ENCODE data around the gene FGF23. TPM values are rescaled to one million over a fixed set of nuclear protein-coding genes. Genes with fewer than 3 reads are reported as not detected.

The FGF23 gene
- total RNA-seq, 4 donors from 2014 or later = not detected

- Histone ChIP-seq H3K9me3 (no peaks in the 10 kb centered on the region), H3K4me3 (no peak overlapping the region), H3K27ac (no peak overlapping the region), H3K27me3 (no peaks in the 10 kb centered on the region), H3K36me3 (no peaks in the 10 kb centered on the region), H3K4me1 (no peaks in the 10 kb centered on the region)
- intact Hi-C loops (cut with DNase I; ENCODE audit: low total_unique reads) = no loop called here
- TF ChIP-seq POLR2A (IDR thresholded peaks at IDR 0.05) = no peak
- TF ChIP-seq CTCF (IDR thresholded peaks at IDR 0.05) = no peak
- no peak for DNase-seq
Observed at GRCh38 chr12:4395818-4396217, 16.3 kb upstream of the FGF23 start.

GRCh38 chr12:4393211-4393610, 13.7 kb upstream of the FGF23 start:
- Histone ChIP-seq H3K36me3 (no peaks in the 10 kb centered on the region), H3K4me3 (no peak overlapping the region), H3K9me3 (no peaks in the 10 kb centered on the region), H3K27ac (no peak overlapping the region), H3K27me3 (no peaks in the 10 kb centered on the region), H3K4me1 (no peaks in the 10 kb centered on the region)
- intact Hi-C loops (cut with DNase I; ENCODE audit: low total_unique reads) = no loop called here
- TF ChIP-seq CTCF (IDR thresholded peaks at IDR 0.05) = no peak
- TF ChIP-seq POLR2A (IDR thresholded peaks at IDR 0.05) = no peak
- no peak for DNase-seq

- Histone ChIP-seq H3K27ac (no peak overlapping the region), H3K4me3 (no peak overlapping the region), H3K4me1 (no peaks in the 10 kb centered on the region), H3K9me3 (no peaks in the 10 kb centered on the region), H3K36me3 (no peaks in the 10 kb centered on the region), H3K27me3 (no peaks in the 10 kb centered on the region)
- intact Hi-C loops (cut with DNase I; ENCODE audit: low total_unique reads) = no loop called here
- no peak for DNase-seq
- TF ChIP-seq POLR2A (IDR thresholded peaks at IDR 0.05) = no peak
- no peak for TF ChIP-seq CTCF (IDR thresholded peaks at IDR 0.05)
Observed at GRCh38 chr12:4392223-4392742, 12.8 kb upstream of the FGF23 start.

- DNase-seq = no peak
- H3K27me3 ChIP-seq = no peaks in the 10 kb centered on the region
Observed at GRCh38 chr12:4388662-4389061, 9.2 kb upstream of the FGF23 start.

GRCh38 chr12:4388032-4388431, 8.5 kb upstream of the FGF23 start:
- no peak overlapping the region for H3K4me3 ChIP-seq
- intact Hi-C loops (cut with DNase I; ENCODE audit: low total_unique reads) = no loop called here
- no peaks in the 10 kb centered on the region for H3K36me3 ChIP-seq
- TF ChIP-seq CTCF (IDR thresholded peaks at IDR 0.05) = no peak
- TF ChIP-seq POLR2A (IDR thresholded peaks at IDR 0.05) = no peak
- no peaks in the 10 kb centered on the region for H3K27me3 ChIP-seq
- no peaks in the 10 kb centered on the region for H3K9me3 ChIP-seq
- H3K27ac ChIP-seq = no peak overlapping the region
- H3K4me1 ChIP-seq = no peaks in the 10 kb centered on the region
- no peak for DNase-seq

More at GRCh38 chr12:4388662-4389061, 9.2 kb upstream of the FGF23 start:
- Histone ChIP-seq H3K27ac (no peak overlapping the region), H3K4me3 (no peak overlapping the region), H3K9me3 (no peaks in the 10 kb centered on the region), H3K4me1 (no peaks in the 10 kb centered on the region), H3K36me3 (no peaks in the 10 kb centered on the region)
- intact Hi-C loops (cut with DNase I; ENCODE audit: low total_unique reads) = no loop called here
- TF ChIP-seq POLR2A (IDR thresholded peaks at IDR 0.05) = no peak
- TF ChIP-seq CTCF (IDR thresholded peaks at IDR 0.05) = no peak
